SKM-1 treated with dmso at 0.1 percent for 144 hours (cell line): ENCODE results near the gene MTRR.

ENCODE experiments used
- DNase-seq: peaks from one replicate; lab custom pipeline; 2025; ENCODE audit not compliant: unreplicated experiment; lab: John Stamatoyannopoulos, UW

MTRR gene

DNA sequence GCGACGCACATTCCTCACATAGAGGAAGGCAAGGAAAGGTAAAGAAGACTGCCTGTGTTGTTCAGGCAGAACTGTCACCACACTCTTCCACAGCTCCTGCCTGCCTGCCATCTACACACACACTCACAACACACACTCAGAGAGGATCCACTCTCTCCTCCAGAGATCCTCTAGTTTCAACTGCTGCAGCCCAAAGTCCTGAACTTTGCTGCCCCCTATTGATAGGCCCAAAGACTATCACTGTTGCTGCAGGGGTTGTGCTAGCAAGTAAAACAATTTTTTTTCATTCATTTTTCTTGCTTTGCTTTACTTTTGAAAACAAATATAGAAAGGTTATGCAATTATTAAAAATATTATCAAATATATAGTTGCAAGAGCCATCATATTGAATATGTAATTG lies 12.1 kb upstream of the MTRR start:
- peak; percentile 40 for DNase-seq

DNA sequence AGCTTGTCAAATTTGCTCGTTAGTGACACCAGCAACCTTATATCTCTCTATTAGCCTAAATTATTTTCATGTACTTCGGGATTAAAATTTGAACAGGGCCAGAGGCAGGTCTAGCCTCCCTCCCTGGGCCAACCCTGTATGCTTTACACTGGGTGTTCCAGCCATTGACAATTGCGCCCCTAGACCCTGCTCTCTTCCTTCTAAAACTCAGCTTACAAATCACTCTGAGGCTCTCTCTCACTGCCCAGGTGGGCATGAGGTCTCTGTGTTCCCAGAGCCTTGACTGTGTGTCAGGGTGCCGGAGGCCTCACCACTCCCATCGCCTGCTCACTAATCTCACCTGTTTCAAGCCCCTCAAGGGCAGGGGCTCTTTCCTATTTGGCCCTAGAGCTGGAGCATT lies 11.6 kb upstream of the MTRR start:
- no peak for DNase-seq

DNA sequence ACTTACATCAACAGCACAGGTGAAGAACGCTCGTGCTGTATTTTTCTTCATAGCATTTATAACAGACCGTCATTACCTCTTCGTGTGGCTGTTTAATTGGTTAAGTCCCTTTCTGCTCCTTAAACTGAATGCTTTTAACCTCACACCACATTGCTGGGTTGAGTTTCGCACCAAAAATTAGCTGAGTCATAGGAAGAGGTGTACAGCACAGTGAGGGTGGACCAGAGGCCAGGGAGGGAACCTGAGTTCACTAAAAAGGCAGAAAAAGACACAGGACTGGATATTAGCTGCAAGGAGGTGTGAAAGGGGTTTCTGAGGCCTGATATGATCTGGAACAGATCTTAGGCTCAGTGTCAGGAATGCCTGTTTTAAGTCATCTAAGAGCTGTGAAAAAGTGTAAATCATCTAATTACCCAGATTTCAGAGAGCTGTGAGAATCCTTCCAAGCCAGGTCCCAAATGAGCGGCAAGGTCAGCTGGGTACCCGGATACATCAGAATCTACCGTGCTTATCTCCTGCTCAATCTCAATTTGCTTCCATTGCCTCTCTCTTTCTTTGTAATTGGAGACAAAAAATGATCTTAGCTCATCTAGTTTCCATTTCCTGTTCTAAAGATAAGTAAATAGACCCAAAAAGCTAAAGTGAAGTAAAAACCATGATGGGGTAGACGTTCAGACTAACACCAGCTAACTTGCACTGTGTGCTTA lies 10.9 kb upstream of the MTRR start:
- DNase-seq: no peak

DNA sequence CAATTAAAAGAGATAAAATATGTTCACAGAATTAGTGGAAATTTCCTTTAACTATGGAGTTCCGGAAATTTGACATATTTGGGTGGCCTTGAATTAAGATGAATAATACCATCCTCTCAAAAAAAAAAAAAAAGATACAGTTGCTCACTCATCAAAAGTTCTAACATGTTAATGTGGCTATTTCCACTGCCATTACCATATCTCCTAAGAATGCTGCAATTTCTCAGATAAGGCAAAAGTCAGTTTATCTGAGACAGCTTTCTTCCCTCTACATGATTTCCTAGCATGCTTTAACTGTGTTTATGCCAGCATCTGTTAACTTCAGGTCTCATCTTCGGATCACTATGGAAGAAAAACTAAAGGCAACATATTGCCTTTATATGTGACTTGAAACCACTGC lies 2.8 kb upstream of the MTRR start:
- DNase-seq: no peak

DNA sequence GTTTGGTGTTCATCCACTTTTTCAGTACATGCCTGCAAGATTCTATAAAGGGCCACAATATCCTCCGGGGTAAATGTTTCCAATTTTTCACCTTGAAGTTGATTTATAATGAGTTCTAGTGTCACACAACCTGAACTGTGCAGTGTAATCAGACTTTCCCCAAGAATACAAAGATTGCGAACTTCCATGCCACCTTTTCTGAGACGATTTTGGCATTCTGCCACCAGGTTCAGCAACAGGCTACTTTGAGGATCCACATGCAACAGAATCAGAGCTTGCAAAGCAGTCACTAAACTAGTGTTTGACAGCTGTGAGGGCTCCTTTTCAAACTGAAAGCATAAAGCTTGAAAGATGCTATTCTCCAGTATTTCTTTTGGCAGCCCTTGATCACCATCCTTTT lies 1.7 kb upstream of the MTRR start:
- DNase-seq: no peak

DNA sequence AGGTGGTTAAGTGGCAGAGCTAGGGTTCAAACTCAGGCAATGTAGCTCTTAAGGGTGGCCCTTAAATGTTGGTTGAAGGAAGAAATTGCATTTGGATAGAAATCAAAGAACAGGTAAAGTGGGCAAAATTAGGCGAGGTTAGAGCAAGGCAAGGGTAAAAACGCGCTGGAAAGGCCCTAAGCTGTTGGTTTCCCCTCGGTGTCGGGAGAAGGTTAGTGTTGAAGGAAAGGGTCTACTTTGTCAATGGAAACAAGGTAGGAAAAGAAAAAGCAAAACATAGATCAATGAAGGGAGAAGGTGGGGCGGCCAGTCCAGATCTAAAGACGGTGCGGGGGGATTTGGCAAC lies 548 bp upstream of the MTRR start:
- DNase-seq: no peak

DNA sequence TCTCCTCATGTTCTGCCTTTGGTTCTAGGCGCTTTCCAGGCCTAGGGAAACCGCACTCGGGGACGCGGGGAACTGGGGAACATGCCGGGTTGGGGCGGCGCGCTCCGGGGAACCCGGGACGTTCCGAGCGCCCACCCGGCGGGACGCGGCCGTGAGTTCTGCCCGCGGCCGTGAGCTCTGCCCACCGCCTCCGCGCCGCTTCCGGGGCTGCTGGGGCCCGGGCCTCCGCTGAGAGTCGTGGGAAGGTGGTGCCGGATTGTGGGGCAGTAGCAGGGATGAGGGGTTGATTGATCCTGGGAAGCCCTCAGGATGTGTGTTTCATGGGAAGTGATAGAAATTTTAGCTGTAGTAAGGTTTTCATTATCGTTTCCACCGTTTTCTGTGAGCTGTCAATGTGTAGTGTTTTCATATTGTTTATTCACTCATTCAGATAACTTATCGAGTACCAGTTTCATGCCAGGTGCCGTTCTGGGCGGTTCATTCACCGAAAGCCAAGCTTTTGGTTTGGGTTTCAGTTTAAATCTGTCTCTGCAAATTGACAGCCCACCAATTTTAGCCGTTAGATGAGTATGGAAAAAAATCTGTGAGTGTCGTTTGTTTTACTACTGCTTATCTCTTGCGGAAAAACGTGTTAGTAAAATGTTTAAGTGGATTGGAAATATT lies 657 bp downstream of the MTRR start:
- no peak for DNase-seq

DNA sequence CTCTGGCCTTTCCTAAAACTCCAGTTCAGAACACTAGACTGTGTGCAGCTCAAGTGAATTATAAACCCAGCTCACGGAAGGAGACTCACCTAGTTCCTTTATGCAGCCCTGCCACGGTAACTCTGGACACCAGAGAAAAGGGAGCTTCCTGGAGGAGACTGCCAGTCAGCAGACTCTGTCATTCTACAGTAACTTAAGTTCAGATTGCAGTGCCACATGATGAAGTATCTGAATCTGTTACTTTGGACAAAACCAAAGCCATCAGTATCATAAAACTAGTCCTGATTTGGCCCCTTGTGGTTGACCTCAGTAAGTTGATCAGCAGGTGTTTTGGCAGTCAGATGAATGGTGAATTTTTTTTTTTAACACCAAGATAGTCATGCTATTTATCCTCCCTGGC lies 2.7 kb downstream of the MTRR start:
- no peak for DNase-seq

DNA sequence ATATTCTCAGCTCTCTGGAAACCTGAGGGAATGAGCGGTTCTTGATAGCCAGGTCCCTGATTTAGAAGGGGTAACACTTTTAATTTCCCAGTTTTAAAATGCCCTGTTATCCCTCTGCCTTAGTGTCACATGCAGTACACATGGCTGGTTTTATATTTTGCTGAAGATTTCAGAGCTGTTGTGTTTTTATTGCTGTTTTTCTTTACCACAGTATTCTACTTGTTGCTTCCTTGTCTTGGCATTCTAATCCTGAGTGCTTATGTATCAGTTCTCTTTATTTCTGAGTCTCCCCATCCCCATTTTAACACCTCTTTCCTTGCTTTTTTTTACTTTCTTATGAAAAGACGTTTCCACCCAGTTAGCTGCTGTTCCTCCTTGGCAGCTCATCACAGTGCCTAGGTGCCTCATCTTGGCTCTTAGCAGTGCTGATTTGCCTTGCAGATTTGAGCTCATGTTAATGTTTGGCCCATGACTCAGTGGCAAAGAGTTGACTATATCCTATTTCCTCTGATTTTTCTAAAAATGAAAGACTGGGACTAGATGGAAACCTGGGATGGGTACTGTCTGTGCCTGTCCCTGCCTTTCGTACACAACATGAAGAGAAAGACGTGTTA lies 3.7 kb downstream of the MTRR start:
- no peak for DNase-seq

DNA sequence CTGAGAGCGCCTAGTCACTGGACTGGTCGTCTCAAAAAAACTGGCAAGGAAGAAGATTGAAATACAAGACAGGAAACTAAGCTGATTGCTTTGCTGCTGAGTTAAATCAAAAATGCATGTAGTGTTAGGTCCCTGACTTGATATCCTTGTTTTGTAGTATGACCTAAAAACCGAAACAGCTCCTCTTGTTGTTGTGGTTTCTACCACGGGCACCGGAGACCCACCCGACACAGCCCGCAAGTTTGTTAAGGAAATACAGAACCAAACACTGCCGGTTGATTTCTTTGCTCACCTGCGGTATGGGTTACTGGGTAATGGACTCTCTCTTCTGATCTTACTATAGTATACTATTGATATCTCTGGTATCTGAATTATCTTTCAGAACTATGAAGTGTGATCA lies 4.3 kb downstream of the MTRR start:
- DNase-seq: no peak

DNA sequence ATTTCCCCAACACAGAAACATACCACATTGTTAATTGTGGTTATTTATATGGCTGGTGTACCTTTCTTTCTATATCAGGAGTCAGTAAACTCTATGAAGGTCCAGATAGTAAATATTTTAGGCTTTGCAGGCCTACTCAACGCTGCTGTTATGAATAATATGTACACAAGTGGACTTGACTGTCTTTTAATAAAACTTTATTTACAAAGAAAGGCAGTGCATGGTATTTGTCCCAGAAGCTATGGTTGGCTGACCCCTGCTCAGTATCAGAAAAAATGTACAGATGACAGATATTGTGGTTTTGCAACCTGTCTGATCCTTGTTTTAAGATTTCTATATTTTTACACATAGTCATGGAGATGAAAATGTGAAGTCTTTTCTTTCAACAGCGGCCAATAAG lies 5.7 kb downstream of the MTRR start:
- no peak for DNase-seq

DNA sequence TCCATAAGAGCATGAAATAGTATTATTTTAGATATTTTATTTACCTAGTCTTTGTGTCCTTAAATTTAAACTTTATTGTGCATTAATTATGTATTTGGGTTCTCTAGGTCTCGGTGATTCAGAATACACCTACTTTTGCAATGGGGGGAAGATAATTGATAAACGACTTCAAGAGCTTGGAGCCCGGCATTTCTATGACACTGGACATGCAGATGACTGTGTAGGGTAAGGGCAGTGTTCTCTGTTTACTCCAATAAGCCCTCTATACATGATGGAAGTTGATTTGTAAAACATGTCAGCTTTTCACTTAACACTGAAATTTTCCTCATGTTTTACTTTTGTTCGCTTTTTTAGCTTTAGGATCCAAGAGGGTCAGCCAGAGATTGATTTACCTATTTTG lies 6.2 kb downstream of the MTRR start:
- no peak for DNase-seq

DNA sequence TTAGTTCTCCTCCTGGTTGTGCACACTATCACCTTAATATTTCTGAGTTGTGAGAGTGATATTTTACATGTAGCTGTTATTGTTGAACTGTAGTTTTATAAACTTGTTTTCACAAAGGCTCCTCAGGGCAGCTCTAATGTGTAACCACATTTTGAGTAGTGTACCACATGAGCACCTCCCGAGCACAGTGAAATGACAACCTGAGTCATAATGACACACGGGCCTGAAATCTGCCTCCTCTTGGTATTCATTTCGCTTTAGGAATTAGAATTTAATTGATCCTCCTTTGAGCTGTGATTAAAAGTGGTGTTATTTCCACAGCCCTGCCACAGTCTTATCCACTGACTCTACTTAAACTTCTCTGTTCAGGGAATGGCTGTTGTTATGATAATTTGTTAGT lies 7.9 kb downstream of the MTRR start:
- no peak for DNase-seq

DNA sequence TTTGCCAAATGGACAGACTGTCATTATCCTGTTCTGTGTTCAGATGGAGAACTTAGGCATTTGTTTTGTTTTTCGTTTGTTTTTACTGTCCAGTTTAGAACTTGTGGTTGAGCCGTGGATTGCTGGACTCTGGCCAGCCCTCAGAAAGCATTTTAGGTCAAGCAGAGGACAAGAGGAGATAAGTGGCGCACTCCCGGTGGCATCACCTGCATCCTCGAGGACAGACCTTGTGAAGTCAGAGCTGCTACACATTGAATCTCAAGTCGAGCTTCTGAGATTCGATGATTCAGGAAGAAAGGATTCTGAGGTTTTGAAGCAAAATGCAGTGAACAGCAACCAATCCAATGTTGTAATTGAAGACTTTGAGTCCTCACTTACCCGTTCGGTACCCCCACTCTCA lies 8.9 kb downstream of the MTRR start:
- DNase-seq: no peak

DNA sequence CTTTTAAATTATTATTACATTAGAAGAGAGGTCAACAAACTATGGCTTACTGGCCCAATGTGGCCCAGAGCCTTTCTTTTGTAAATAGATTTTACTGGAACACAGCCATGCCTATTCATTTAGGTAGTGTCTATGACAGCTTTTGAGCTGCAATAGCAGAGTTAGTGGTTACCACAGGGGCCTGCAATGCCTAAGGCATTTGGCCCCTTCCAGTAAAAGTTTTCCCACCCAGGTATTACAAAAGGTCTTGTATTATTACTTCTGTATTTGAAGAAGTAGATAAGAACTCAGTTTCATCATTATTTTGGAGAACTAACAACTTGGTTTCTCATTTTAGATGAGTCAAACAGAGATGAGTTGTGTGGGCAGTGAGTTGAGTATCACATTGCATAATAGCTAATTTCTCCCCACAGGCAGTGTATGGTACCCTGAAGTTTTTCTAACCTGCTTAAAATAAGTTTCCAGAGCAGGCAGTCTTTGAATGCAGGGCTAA lies 9.5 kb downstream of the MTRR start:
- peak; percentile 93 for DNase-seq

DNA sequence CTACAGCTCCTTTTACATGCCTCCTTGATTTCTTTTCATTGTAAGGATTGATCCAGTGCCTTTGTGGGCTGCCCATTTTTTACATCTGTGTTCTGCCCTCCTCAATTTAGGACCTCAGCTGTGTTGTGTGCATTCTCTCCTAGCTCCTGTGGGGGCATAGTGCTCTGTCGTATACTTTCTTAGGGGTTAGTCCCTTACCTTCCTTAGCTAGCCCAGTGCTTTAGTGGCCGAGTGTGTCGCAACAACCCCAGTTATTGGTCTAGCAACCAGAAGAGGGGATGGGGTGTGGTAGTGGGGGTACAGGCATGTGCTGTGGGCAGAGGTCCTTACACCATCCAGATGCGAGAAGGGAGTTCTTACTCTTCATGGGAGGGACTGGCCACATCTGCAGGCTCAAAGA lies 12.1 kb downstream of the MTRR start:
- no peak for DNase-seq

DNA sequence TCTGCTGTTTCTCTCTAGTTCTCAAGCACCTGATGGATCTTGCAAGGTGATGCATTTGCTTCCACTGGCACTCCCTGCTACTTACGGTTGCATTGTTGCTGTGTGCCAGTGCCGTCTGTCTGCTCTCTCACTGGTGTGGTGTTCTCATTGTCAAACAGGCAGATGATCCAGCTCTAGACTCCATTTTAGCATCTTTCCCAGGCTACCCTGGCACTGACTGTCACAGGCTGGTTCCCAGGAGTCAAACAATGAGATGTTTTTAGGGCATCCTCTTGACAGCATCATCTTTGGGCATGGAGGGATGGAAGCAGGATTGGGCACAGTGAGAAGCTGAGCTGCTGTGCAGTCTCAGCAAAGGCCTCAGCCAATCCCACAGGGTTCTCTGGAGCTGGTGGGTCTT lies 12.9 kb downstream of the MTRR start:
- no peak for DNase-seq

DNA sequence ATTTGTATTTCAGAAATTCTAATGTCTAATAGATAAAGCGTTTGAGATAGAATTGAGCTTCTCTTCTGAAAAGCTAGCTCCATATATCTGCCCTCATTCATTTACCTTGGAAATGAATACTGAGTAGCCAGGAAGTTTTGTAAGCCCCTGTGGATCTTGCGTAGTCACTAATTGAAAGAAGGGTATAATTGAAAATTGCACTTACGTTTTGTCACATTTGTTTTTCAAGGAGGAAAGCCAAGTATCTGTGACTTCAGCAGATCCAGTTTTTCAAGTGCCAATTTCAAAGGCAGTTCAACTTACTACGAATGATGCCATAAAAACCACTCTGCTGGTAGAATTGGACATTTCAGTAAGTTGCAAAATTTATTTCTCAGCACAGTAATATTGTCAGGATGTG lies 14.0 kb downstream of the MTRR start:
- DNase-seq: no peak

DNA sequence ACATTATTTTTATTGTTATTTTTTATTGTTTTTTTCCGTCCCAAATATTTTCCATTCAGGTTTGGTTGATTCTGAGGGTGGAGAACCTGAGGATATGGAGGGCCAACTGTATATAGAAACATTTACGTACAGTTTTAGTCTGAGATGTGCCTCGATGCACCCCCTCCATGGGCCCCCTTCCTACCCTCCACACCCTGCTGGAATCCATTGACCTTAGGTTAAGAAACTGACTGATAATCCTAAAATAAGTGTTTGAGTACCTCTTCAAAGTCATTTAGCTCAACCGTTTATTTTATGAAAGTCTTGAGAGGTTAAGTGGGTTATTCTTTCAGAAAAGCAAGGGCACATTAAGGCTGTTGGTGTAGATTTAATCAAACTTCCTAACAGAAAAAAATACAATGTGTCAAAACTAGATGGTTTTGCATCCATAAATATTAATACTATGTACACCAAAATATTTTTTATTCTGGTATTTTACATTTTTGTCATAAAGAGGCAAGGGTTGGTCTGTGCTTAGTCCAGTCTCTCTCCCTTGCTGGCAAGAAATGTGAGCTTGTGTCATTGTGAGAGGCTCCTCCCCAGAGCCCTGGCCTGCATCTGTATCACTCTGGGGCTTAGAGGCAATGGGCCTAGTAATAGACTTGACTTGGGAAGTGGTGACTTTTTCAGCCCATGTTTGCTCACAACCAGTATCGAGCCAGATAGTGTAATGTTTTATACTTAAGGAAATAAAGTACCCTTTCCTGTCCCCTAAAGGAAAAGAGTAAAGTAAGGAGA lies 15.7 kb downstream of the MTRR start:
- DNase-seq: no peak

DNA sequence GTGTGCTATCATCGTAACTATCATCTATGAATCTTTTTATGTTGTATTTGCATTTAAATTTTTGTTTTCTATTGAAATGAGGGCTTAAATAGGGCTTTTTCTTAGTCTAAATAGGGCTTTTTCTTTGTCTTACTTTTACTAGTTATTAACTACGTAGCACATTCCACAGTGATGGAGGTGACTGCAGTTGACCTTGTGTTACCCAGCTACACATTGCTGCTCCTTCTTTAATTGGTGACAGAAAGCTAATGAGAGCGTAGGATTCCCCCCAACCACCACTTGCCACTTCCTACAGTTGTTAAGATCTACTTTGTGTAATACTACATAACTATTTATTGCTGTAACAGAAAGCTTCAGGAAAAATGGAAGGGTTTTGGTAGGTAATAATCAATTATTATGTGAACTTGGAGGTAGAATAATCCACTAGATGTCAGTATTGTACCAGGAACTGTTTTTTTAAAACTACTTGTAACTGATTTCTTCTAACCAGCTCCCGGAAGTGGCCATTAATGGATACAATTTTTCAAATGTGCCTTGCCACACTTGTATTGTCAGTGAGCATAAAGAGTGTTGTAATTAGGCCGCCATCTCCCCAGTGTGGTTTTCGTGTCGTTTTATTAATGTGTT lies 18.0 kb downstream of the MTRR start:
- no peak for DNase-seq

DNA sequence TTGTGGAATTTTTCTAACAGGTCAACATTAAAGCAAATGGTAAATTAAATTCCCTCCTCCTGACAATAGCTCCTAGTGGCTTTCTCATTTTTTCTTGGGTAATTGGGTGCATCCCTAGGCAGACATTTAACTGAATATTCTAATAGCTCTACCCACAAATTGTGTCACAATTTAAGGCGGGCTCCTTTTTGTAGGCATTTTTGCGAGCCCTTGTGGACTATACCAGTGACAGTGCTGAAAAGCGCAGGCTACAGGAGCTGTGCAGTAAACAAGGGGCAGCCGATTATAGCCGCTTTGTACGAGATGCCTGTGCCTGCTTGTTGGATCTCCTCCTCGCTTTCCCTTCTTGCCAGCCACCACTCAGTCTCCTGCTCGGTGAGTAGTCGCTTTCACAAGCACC lies 20.0 kb downstream of the MTRR start:
- no peak for DNase-seq
